22Rv1 (cell line): ENCODE results near the gene KRT86.

Experiments used
- ZFX ChIP-seq: fragments of 450-650 bp; IDR thresholded peaks from 2 replicates; pipeline ENCODE4 v1.6.1; 2017; ENCODE audit warnings: antibody characterized with exemption, borderline replicate concordance
- TF ChIP-seq, protein P1 (sequence below): fragments of 450-650 bp; IDR thresholded peaks from 2 replicates; pipeline ENCODE4 v1.5.1; 2017; ENCODE audit warnings: mild to moderate bottlenecking

DNA sequence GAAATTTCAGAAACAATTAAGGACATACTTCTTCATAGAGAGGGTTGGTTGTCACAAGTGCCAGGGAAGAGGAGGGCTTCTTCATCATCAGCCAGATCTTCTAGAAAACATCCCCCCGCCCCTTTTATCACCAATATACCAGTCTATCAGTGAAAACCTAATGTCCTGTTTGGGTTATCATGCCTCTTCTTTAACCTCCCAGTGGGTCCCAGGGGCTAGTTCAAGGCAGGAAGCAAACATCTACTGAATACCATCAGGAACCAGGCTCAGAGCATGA is 13.3 kb upstream of the KRT86 start:
- TF ChIP-seq, protein P1, sequence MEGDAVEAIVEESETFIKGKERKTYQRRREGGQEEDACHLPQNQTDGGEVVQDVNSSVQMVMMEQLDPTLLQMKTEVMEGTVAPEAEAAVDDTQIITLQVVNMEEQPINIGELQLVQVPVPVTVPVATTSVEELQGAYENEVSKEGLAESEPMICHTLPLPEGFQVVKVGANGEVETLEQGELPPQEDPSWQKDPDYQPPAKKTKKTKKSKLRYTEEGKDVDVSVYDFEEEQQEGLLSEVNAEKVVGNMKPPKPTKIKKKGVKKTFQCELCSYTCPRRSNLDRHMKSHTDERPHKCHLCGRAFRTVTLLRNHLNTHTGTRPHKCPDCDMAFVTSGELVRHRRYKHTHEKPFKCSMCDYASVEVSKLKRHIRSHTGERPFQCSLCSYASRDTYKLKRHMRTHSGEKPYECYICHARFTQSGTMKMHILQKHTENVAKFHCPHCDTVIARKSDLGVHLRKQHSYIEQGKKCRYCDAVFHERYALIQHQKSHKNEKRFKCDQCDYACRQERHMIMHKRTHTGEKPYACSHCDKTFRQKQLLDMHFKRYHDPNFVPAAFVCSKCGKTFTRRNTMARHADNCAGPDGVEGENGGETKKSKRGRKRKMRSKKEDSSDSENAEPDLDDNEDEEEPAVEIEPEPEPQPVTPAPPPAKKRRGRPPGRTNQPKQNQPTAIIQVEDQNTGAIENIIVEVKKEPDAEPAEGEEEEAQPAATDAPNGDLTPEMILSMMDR, result no peak
- TF ChIP-seq ZFX, result no peak
